Esophagus mucosa (tissue), 1 donor: Measurements from ENCODE around the gene POC1A. TPM values are rescaled to one million over a fixed set of nuclear protein-coding genes. Genes with fewer than 3 reads are reported as not detected.

Experiments
- total RNA-seq: library from RNA; stranded (reverse); gene quantifications from one replicate; pipeline ENCODE4 v1.2.4, GENCODE V29; 2023
- donor health status: DM: yes; HTN: yes; CAD: no.

The POC1A gene
- total RNA-seq, 1 donor from 2014 or later, result 8.4 TPM

Other genes starting within 250 kb of the POC1A start
- gene RRP9, start 212.5 kb downstream of the POC1A start, total RNA-seq, result 18.6 TPM
- 5.7 TPM for gene PARP3, start 212.1 kb downstream of the POC1A start, total RNA-seq
- not detected for gene GPR62, start 199.0 kb downstream of the POC1A start, total RNA-seq
- 11.5 TPM for gene PCBP4, start 187.0 kb downstream of the POC1A start, total RNA-seq
- gene ABHD14B, start 180.4 kb downstream of the POC1A start, total RNA-seq, result 39.6 TPM
- 4.5 TPM for gene ABHD14A, start 179.4 kb downstream of the POC1A start, total RNA-seq
- 27.4 TPM for gene ACY1, start 170.9 kb downstream of the POC1A start, total RNA-seq
- gene RPL29, start 158.5 kb downstream of the POC1A start, total RNA-seq, result 1,513 TPM
- 62.6 TPM for gene DUSP7, start 97.9 kb downstream of the POC1A start, total RNA-seq
- 45.2 TPM for gene ALAS1, start 43.7 kb upstream of the POC1A start, total RNA-seq
- 0.04 TPM for gene TLR9, start 71.2 kb upstream of the POC1A start, total RNA-seq
- gene TWF2, start 84.7 kb upstream of the POC1A start, total RNA-seq, result 37.4 TPM
- gene PPM1M, start 91.3 kb upstream of the POC1A start, total RNA-seq, result 9.5 TPM
- 52.2 TPM for gene WDR82, start 124.2 kb upstream of the POC1A start, total RNA-seq
- 7.2 TPM for gene GLYCTK, start 133.4 kb upstream of the POC1A start, total RNA-seq
- 1.6 TPM for gene DNAH1, start 161.9 kb upstream of the POC1A start, total RNA-seq